LHCN-M2 (cell line): Measurements from ENCODE around the gene GPR146. TPM values are rescaled to one million over a fixed set of nuclear protein-coding genes. Genes with fewer than 3 reads are reported as not detected.
A peak's percentile ranks its signal among the peaks of the same experiment; 100 is the strongest.

Experiments used
- DNase-seq: peaks from one replicate; pipeline ENCODE4 v3.0.0-alpha.2; 2012; ENCODE audit warnings: low read depth
- total RNA-seq: library from RNA; depleted of rRNA; stranded (reverse); fragments of >200 nt; gene quantifications from 2 replicates; pipeline ENCODE4 v1.2.3, GENCODE V29; 2014

The GPR146 gene
- total RNA-seq, 1 experiment from 2014 or later, result 4.6 TPM

DNA sequence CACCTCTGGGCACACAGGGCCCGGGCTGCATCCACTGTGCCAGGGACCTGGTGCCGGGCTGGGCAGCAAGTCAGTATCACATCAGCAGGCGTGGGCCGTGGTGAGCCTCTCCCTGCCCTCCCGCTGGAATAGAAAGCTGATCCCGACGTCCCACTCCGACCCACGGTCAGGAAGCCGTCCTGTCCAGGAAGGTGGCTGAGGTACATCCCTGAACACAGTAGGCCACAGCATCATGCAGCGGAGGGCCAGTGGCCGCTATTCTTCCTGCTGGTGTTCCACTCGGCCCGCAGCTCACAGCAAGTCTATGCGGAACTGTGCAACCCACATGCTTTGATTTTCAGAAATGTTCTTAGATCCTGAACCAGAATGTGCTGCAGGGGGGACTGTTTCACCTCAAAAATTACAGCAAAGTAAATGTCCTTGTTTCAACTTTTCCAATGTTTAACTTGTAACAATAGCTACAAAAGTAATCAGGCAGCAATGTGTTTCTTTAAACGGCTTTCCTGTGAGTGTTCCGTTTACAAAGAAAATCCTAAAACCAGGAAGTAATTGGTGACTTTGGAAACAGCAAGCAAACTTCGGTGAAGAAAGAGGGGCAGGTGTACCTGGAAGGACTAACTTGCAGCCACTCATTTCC is 676 bp upstream of the GPR146 start:
- DNase-seq, result no peak

DNA sequence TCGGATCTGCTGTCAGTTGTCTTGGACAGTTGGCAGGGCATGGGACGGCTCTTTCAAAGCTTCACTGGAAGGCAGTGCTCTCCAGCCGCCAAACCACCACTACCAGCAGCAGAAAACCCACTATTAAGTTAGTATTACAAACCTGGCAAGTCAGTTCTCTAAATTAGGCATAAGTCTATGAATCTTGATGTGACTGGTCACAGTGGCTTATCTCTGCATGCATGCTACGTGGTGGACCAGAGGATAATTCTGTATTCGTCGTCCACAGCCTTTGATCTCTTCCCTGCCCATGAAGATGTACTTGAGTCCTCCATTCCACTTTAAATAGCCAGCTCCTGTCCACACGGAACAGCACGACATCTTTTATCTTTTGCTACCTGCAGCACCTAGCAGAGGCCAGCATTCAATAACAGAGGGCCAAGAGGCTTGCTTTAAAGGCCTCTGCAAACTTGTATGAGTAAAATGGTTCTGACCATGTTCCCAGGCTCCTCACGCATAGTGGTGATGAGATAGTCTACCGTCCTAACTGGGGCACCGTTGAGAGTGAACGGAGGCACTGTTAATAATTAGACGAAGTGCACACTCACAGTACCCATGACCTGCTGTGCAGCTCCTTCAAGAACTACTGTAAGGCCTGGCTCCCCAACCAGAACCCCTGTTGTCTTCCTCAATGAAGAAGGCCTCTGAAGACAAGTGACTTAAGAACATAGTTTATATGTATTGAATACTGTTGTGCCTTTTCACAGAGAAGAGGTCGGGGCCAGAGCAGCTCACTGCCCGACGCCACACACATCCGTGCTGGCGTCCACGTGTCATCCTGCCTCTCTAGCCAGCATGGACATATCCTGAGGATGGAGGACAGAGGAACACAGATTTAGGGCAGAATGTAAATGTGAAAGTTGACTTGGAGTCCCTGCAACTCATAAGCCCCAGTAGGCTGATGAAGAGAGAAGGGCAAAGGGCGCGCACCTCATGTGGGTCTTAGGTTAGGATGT is 1.0 kb downstream of the GPR146 start:
- no peak for DNase-seq

DNA sequence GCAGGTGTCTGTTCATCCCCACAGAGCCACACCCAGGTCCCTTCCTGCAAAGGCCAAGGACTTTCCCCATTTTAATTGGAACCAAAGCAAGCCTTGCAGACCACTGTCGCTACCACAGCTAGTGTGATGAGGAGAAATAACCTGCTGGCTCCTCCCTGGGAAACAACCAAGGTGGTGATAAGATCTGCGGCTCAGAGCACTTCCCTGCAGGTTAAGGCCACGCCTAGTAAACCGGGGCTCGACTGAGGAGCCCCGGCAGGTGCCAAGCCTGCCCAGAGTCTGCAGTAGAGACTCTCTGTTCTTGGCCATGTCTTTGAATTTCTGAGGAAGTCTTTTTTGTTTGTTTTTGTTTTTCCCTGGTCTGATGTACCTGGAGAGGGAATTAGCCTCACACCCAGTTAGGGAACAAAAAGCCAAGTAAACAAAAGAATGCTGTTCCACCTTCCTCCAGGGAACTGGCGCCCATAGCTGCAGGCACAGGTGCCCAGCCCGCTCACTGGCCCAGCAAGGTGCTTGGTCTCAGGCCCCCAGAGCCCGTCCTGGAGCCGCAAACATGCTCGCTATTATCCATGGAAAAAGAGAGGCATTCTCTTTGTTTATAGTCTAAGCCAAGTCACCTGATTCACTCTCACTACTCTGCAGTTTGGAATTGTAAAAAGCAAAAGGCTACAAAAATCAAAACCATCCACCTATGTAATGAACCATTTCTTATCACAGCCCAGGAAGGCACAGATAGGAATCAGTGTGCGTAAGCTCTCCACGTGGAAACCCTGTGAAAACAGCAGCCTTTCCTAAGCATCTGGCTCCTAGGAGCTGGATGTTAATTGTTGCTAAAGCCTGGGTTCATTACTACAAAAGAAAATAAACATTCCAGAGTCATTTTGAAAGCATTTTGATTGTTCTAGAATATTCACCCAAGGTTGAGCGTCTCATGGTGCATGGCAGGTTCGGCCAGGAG is 2.7 kb downstream of the GPR146 start:
- no peak for DNase-seq

DNA sequence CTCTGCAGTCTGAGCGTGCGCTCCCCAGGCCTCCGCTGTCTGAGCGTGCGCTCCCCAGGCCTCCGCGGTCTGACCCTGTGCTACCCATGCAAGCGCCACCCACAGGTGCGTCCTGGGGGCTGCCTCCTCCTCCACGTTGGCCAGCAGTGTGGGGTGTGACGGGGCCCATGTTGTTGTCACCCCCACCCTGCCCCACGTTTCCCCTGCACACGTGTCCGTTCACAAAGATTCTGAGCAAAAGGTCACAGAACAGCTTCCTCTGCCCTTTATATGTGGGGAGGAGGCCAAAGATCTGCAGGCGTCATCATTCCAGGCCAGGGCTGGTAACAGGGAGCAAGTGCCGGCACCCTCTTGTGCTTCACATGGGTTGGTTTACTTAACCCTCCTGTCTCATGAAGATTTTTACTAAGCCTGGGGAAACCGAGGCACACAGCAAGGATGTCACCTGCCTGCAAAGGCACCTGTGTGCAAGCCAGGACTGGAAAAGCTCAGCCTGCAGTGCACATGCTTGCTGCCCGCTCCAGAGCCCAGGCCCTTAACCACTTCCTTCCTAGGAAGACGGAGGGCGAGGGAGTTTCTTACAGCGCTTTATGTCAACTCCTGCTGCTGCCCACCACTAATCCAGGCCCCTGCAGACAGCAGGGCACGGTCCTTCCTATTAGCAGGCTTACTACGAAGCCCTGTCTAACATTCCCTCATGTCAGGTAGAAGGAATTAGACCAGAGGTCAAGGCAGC is 4.8 kb downstream of the GPR146 start:
- no peak for DNase-seq

DNA sequence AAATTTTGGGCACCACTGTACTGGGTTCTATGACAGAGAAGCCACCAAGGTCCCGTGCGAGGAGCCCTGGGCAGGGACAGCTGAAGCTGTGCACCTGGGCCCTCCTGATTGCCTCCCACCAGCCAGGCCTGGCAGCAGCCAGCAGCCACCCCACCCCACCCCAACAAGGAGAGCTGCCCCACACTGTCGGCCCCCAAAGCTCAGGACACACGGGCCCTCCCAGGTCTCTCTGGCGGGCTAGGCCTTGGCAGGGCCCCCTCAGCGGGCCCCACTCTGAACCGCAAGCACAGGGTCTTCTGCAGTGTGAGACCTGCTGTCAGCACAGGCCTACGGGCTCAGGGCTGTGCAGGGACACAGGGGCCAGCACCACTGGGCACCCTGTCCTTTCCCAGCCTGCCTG is 5.5 kb downstream of the GPR146 start:
- DNase-seq, result no peak

DNA sequence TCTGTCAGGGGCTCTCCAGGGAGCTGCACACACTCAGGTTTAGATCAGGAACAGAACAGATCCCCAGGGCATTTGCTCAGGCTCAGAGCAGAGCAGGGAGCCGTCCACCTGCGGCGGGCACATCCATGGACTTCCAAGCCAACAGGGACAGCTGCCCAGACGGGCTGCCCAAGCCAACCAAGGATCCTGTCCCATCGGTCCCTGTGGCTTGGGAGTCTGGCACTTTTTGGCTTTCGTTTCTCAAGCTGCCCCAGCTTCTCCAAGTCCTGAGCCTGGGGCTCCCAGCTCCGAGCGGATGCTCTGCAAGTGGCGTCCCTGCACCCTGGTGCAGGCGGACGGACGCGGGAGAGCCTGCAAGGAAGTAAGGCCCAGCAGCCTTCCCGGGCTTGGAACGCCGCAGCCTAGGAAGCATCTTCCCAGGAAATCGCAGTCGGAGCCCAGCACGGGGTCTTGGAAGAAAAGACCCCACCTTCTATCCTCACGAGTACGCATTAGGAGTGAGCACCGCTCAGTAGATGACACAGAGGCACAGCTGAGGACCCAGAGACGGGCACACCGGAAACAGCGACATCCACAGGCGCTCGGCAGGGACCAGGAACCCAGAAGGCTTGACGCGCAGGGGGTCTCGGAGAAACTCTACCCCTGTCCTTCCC is 6.0 kb downstream of the GPR146 start:
- no peak for DNase-seq

DNA sequence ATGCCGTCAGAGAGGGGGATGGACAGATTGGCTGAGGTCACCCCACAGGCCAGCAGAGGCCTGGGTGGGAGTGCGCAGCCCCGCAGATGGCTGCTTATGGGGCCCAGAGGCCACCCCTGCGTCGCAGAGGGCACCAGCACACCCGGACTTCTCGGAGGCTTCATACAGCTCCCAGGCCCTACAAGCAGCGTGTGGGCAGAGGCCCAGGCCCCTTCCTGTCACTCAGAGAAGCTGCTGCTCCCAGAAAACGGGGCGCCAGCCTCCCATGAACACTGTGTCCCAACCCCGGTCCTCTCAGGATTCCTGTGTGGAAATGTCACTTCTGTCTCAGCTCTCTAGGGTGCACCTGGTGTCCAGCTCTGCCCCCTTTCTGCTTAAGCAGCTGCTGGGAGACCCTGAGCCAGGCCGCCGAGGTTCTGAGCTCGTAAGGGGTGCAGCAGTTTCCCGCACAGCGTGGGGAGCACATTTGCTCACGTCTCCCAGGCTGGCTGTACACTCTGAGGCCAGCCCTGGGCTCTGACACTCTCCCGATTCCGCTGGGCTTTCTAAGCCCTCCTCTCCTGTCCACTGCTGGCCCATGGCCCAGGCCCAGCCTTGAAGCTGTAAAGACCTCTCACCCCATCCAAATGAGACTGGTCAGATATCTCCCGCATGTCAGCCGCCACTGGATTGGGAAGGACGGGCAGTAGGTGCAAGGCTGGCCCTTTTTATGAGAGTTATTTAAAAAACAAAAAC is 6.8 kb downstream of the GPR146 start:
- DNase-seq, result no peak

DNA sequence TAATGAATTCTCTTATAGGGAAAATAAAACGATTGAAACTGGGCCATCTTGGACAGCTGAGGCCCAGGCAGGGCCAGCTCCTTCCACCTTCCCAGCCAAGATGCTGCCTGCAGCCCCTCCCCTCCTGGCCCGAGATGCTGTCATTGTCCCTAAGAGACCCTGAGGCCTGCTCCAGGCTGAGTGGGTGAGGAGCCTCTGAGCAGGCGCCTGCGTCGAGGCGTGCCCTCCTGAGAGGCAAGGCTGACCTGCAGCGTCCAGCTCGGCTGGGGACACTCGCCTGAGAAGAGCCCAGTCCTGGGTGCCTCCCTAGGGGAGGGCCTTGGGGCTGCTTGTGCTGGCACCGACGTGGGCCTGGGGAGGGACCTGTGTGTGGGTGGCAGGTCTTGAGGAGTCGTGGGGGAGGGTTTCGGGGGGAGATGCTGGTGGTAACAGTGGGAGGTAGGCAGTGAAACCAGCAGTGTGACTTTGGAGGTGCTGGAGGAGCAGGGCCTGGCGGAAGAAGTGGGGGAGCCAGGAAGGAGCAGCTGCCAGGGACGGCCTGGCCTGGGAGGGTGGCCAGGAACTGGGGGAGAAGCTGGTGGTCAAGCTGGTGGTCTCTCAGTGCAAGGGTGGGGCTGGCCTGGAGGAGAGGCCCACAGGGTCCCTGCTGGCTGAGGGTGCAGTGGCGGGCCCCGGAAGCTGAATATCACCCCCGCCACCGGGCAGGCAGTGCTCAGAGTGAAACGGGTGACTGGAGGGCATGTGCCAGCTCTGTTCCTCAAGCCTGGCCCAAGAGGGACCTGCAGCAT is 7.9 kb downstream of the GPR146 start:
- DNase-seq, result no peak

DNA sequence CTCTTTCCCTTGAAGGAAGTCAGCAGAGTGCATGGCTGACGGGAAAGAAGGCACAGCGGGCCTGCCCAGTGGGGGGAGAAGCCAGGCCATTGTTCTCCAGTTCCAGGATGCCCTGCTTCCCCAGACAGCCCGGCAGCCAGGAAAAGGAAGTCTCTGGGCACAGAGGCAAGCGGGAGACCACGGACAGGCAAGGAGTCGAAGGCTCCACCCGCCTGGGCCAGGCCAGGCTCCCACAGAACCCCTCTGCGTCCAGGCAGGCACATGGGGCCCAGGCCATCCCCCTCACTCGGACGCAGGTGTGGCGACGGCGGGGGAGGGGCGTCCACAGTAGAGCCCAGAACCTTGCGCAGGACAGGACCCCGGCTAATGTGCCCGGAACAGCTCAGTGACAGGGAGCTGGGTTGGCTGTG is 8.7 kb downstream of the GPR146 start:
- no peak for DNase-seq

DNA sequence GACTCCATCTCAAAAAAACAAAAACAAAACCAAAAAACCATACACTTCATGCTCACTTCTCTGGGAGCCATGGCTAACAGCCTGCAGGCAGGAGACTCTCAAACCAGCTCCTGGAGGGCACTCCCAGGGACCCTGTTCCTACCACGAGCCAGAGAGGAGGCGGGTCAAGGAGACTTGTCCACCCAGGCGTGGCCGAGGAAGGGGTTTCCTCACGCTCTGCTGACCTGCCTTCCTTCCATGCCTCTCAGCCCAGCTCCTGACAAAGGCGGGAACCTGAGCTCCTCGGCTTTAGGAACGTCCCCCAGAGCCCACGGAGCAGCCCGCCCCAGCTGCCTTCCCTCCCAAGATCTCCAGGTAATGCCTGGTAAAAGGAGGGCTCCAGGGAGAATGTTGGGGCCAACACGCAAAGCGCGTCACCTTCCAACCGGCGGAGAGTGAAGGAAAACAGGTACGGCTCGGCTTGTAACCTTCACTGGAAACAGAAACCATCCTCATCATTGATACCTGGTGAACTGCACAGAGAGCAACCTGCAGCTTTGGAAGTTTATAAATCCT is 9.5 kb downstream of the GPR146 start:
- DNase-seq, result no peak

DNA sequence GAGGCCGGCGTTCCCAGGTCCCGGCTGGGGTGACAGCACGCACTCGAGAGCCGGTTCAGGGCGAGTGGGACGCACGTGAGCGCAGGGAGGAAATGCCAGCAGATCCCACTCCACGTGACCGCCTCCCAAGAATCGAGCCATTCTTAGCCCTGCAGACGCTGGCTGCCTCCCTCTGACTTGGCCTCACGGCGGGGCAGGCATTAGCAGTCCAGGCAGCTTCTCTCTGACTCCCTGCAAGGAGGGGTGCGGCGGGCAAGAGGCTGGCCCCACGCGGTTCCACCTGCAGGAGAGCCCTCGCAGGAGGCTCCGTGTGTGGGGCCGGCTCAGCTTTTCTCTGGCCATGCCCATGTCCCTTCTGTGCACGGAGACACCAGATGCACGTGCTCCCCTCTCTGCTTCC is 10.1 kb downstream of the GPR146 start:
- DNase-seq, result no peak

DNA sequence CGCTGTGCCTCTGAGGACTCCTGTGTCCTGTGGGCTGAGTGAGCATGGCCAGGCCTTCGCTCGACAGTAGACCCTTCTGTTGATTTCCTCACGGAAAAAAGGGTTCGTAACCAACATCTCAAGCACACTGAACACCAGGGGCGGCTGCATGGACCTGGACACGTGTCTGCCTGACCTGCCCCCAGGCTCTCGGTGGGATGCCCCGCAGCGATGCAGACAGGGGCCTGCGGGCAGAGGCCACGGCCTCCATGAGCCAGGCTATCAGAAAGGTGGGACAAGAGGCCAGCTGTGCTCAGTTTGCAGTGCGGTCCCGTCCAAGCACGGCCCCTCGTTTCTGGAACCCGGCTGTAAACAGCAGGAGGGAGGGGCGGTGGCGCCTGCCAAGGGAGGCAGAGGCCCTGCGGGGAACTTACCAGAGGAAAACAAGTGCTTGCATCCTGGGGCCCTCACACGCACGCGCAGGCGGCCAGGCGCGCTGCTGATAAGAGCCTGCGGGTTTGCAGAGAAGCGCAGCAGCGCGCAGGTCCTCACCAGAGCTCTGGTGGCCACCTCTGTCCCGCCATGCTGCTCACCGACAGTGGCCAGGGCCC is 10.6 kb downstream of the GPR146 start:
- no peak for DNase-seq

DNA sequence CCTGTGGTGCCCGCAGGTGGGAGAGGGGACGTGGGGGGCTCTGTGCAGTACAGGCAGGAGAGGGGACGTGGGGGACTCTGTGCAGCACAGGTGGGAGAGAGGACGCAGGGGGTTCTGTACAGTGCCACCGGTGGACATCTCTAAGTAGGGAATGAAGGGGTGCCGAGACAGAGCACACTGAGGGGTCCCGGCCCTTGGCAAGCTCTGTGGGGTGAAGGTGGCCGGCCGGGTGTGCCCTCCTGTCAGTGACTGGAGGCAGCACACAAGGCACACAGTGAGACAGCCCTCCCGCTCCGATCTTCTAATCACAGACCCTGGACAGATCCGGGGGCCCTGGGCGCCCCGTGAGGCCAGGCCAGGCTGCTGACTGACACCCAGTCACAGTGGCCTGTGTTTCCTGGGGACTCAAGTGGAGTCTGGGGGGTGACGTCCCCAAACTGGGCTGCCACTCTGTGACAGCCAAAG is 11.2 kb downstream of the GPR146 start:
- no peak for DNase-seq

DNA sequence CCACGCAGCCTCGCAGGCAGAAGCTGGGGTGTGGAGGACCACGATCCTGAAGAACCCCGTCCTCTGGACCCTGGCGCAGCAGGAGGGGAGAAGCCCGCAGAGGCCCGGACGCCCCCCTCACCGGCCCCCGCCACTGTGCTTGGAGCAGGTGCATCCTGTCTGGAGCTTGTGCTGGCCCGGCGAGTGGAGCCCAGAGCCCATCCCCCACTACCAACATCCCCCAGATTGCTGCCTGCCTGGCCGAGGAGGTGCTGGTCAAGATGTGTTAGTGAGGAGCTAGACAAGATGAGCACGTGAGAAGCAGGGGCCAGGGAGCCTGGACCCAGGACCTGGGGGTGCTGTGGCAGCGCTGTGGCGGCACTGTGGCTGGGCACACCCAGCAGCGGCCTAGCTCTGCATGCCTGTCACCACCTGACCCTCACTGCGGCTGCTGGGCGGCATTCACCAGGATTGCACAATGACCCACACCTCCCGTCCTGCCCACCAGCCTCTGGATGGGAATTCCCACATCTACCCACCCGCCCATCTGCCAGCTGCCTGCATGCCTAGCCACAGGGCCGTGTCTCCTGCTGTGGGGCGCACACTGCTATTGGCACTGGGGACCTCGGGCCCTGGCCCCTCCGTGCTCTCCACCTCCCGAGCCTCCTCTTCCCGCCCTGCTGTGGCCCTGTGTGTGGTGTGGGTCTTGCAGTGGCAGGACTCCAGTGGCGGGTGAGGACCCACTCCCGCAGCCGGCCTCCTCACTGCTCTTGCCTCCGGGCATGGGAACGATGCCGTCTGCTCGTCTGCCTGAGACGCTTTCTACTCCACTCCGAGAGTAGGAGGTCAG is 11.8 kb downstream of the GPR146 start:
- DNase-seq, result peak; percentile 20

DNA sequence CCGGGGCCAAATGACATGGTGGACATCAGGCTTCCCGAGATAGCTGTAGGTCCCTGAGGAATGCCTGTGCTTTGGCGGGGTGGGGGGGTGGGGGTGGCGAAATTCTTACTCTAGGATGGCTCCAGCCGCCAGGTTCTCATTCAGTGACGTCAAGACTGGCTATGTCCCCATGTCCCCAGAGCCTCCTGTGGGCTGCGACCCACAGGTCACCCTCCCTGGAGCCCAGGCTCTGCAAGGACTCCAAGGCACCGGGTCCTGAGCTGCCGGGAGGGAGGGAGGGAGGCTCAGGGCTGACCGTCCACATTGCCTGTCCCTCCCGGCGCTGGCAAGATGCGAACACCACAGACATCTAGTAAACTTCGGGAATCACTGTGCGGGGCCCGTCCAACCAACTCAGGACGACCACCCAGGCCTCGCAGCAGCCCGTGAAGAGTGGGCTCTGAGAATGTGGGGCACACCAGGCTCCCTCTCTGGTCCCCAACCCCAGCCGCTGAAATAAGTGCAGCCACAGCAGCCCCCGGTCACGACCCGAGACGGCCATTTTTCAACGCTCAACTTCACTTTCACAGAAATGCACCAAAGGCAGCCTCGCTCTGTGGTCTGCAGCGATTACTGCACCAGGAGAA is 12.6 kb downstream of the GPR146 start:
- DNase-seq, result no peak

DNA sequence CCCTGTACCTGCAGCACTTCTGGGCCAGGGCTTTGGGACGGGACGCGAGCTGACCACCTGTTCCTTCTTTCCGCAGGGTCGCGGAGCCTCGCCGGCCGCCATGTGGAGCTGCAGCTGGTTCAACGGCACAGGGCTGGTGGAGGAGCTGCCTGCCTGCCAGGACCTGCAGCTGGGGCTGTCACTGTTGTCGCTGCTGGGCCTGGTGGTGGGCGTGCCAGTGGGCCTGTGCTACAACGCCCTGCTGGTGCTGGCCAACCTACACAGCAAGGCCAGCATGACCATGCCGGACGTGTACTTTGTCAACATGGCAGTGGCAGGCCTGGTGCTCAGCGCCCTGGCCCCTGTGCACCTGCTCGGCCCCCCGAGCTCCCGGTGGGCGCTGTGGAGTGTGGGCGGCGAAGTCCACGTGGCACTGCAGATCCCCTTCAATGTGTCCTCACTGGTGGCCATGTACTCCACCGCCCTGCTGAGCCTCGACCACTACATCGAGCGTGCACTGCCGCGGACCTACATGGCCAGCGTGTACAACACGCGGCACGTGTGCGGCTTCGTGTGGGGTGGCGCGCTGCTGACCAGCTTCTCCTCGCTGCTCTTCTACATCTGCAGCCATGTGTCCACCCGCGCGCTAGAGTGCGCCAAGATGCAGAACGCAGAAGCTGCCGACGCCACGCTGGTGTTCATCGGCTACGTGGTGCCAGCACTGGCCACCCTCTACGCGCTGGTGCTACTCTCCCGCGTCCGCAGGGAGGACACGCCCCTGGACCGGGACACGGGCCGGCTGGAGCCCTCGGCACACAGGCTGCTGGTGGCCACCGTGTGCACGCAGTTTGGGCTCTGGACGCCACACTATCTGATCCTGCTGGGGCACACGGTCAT is 13.3 kb downstream of the GPR146 start:
- no peak for DNase-seq
